HepG2 (cell line): ENCODE data around the gene CPOX. TPM values are rescaled to one million over a fixed set of nuclear protein-coding genes. Genes with fewer than 3 reads are reported as not detected.
A peak's percentile ranks its signal among the peaks of the same experiment; 100 is the strongest.

Source experiments
- AGO2 ChIP-seq: fragments of 200-400 bp; formaldehyde crosslinking; optimal IDR thresholded peaks from 2 replicates; pipeline ENCODE3; 2017; ENCODE audit warnings: mild to moderate bottlenecking, low read depth, low read length, moderate library complexity
- CBFB ChIP-seq: sonication (generic); formaldehyde crosslinking; IDR thresholded peaks from 2 replicates; pipeline ENCODE4 v1.4.0; 2020; ENCODE audit warnings: missing genetic modification reagents
- DNMT3B ChIP-seq: conservative IDR thresholded peaks from 2 replicates; pipeline ENCODE4 v1.6.1; 2016; ENCODE audit warnings: missing biosample characterization, control low read depth
- FLYWCH1 ChIP-seq: sonication (generic); formaldehyde crosslinking; IDR thresholded peaks from 2 replicates; pipeline ENCODE4 v1.8.1; 2023; ENCODE audit warnings: mild to moderate bottlenecking, missing genetic modification reagents
- FOXA1 ChIP-seq, 2 experiments: fragments of 450-650 bp in 1 of 2; sonication (generic) in 1 of 2; formaldehyde crosslinking in 1 of 2; IDR thresholded peaks; 2 replicates each; pipeline versions ENCODE4 v1.4.0 to v1.6.1; 2016 to 2020; ENCODE audit warnings: missing genetic modification reagents in 1 of 2
- ISL2 ChIP-seq: sonication (generic); formaldehyde crosslinking; IDR thresholded peaks from 2 replicates; pipeline ENCODE4 v1.5.0; 2020; ENCODE audit warnings: missing genetic modification reagents
- KAT2B ChIP-seq: fragments of 150-350 bp; IDR thresholded peaks from 2 replicates; pipeline ENCODE4 v1.6.1; 2014; ENCODE audit warnings: low read depth, low read length, borderline replicate concordance
- MED1 ChIP-seq: sonication (generic); formaldehyde crosslinking; IDR thresholded peaks from 2 replicates; pipeline ENCODE4 v1.4.0; 2020; ENCODE audit warnings: missing genetic modification reagents
- MXD4 ChIP-seq: IDR thresholded peaks from 2 replicates; pipeline ENCODE4 v1.6.1; 2016; ENCODE audit warnings: mild to moderate bottlenecking, missing biosample characterization, missing genetic modification reagents
- MYC ChIP-seq: sonication (generic); formaldehyde crosslinking; IDR thresholded peaks from 2 replicates; pipeline ENCODE4 v1.9.0; 2021; ENCODE audit warnings: missing genetic modification reagents, borderline replicate concordance
- NFKBIZ ChIP-seq: IDR thresholded peaks from 2 replicates; pipeline ENCODE4 v1.6.1; 2018; ENCODE audit warnings: missing genetic modification reagents, missing compliant biosample characterization
- PAWR ChIP-seq: sonication (generic); formaldehyde crosslinking; IDR thresholded peaks from 2 replicates; pipeline ENCODE4 v1.4.0; 2020; ENCODE audit warnings: missing genetic modification reagents, mild to moderate bottlenecking, borderline replicate concordance
- RFX3 ChIP-seq: IDR thresholded peaks from 2 replicates; pipeline ENCODE4 v1.6.1; 2016; ENCODE audit warnings: missing biosample characterization, missing genetic modification reagents
- RFXAP ChIP-seq: sonication (generic); formaldehyde crosslinking; IDR thresholded peaks from 2 replicates; pipeline ENCODE4 v1.4.0; 2020; ENCODE audit warnings: missing genetic modification reagents, borderline replicate concordance
- TAF15 ChIP-seq: fragments of 200-400 bp; formaldehyde crosslinking; IDR thresholded peaks from one replicate; pipeline ENCODE4 v1.6.1; 2018; ENCODE audit warnings: mild to moderate bottlenecking, low read depth, low read length; ENCODE audit not compliant: poor library complexity, severe bottlenecking
- ZMYM4 ChIP-seq: sonication (generic); formaldehyde crosslinking; IDR thresholded peaks from 2 replicates; pipeline ENCODE4 v1.8.1; 2023; ENCODE audit warnings: mild to moderate bottlenecking, missing genetic modification reagents
- ZNF512 ChIP-seq: sonication (generic); formaldehyde crosslinking; IDR thresholded peaks from 2 replicates; pipeline ENCODE4 v1.4.0; 2020; ENCODE audit warnings: mild to moderate bottlenecking, missing genetic modification reagents
- ZNF788 ChIP-seq: sonication (generic); formaldehyde crosslinking; IDR thresholded peaks from 2 replicates; pipeline ENCODE4 v1.5.0; 2020; ENCODE audit warnings: mild to moderate bottlenecking, missing genetic modification reagents, borderline replicate concordance
- ZSCAN31 ChIP-seq: sonication (generic); formaldehyde crosslinking; IDR thresholded peaks from 2 replicates; pipeline ENCODE4 v1.5.0; 2020; ENCODE audit warnings: low read depth, mild to moderate bottlenecking, missing genetic modification reagents
- polyA plus RNA-seq, 8 experiments: library from polyadenylated mRNA; depleted of rRNA in 3 of 8; stranded (reverse) in 7 of 8; unstranded in 1 of 8; fragments of >200 nt; fragmentation: Illumina TruSeq in 4 of 8; extraction: Trizol in 4 of 8; gene quantifications; 2 replicates each; pipeline versions ENCODE4 v1.2.1 to v1.2.3, GENCODE V29; 2011 to 2016; ENCODE audit warnings: low read depth in 4 of 8, missing spikeins in 1 of 8, mixed read lengths in 1 of 8; ENCODE audit not compliant: insufficient read depth in 1 of 8
- total RNA-seq, 5 experiments: library from RNA; depleted of rRNA; stranded (reverse); fragments of >200 nt; fragmentation: Illumina TruSeq; extraction: Trizol; gene quantifications; 2 replicates each; pipeline ENCODE4 v1.2.3, GENCODE V29; 2016; ENCODE audit warnings: low read depth in 1 of 5
- TF ChIP-seq, protein P1 (sequence below): sonication (generic); formaldehyde crosslinking; IDR thresholded peaks from 2 replicates; pipeline ENCODE4 v1.4.0; 2020; ENCODE audit warnings: missing genetic modification reagents, mild to moderate bottlenecking, borderline replicate concordance
- TF ChIP-seq, protein P2 (sequence below): sonication (generic); formaldehyde crosslinking; IDR thresholded peaks from 2 replicates; pipeline ENCODE4 v1.4.0; 2020; ENCODE audit warnings: missing genetic modification reagents

The CPOX gene
- total and polyA plus RNA-seq, 2 of the 13 experiments (the other 11 are each of a cell fraction or from before 2014, with no cell fraction given), result 34.2 to 37.2 TPM

GRCh38 chr3:98593046-98593936 is at the start of gene CPOX (continued):
- TF ChIP-seq ZMYM4 (CRISPR knock-in tag) (peak; percentile 87), CBFB (CRISPR knock-in tag) (peak; percentile 61; the same call in 1 of the 2 replicates), ISL2 (CRISPR knock-in tag) (peak; percentile 67), NFKBIZ (CRISPR knock-in tag) (no peak), KAT2B (no peak), ZNF512 (no peak), FOXA1 (IDR thresholded peaks at IDR 0.05) (peak; percentile 36; the same call in 1 of the 2 replicates), FOXA1 (CRISPR knock-in tag; IDR thresholded peaks at IDR 0.05) (peak; percentile 96), ZSCAN31 (CRISPR knock-in tag) (peak; percentile 43; the same call in 1 of the 2 replicates), RFXAP (0 out of 2 replicates have a peak, but pooled peaks have one; percentile 32), FLYWCH1 (no peak), TAF15 (no peak), MED1 (peak; percentile 82), MXD4 (CRISPR knock-in tag) (0 out of 2 replicates have a peak, but pooled peaks have one; percentile 44), RFX3 (CRISPR knock-in tag) (no peak), PAWR (CRISPR knock-in tag) (no peak), AGO2 (no peak), MYC (CRISPR knock-in tag) (0 out of 2 replicates have a peak, but pooled peaks have one; percentile 5), ZNF788 (CRISPR knock-in tag) (peak; percentile 89; the same call in 1 of the 2 replicates), DNMT3B (no peak)
- TF ChIP-seq, protein P1, sequence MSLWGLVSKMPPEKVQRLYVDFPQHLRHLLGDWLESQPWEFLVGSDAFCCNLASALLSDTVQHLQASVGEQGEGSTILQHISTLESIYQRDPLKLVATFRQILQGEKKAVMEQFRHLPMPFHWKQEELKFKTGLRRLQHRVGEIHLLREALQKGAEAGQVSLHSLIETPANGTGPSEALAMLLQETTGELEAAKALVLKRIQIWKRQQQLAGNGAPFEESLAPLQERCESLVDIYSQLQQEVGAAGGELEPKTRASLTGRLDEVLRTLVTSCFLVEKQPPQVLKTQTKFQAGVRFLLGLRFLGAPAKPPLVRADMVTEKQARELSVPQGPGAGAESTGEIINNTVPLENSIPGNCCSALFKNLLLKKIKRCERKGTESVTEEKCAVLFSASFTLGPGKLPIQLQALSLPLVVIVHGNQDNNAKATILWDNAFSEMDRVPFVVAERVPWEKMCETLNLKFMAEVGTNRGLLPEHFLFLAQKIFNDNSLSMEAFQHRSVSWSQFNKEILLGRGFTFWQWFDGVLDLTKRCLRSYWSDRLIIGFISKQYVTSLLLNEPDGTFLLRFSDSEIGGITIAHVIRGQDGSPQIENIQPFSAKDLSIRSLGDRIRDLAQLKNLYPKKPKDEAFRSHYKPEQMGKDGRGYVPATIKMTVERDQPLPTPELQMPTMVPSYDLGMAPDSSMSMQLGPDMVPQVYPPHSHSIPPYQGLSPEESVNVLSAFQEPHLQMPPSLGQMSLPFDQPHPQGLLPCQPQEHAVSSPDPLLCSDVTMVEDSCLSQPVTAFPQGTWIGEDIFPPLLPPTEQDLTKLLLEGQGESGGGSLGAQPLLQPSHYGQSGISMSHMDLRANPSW (CRISPR knock-in tag), result no peak
- TF ChIP-seq, protein P2, sequence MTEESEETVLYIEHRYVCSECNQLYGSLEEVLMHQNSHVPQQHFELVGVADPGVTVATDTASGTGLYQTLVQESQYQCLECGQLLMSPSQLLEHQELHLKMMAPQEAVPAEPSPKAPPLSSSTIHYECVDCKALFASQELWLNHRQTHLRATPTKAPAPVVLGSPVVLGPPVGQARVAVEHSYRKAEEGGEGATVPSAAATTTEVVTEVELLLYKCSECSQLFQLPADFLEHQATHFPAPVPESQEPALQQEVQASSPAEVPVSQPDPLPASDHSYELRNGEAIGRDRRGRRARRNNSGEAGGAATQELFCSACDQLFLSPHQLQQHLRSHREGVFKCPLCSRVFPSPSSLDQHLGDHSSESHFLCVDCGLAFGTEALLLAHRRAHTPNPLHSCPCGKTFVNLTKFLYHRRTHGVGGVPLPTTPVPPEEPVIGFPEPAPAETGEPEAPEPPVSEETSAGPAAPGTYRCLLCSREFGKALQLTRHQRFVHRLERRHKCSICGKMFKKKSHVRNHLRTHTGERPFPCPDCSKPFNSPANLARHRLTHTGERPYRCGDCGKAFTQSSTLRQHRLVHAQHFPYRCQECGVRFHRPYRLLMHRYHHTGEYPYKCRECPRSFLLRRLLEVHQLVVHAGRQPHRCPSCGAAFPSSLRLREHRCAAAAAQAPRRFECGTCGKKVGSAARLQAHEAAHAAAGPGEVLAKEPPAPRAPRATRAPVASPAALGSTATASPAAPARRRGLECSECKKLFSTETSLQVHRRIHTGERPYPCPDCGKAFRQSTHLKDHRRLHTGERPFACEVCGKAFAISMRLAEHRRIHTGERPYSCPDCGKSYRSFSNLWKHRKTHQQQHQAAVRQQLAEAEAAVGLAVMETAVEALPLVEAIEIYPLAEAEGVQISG (CRISPR knock-in tag), result peak; percentile 79
